Body of pancreas (tissue), 4 donors: ENCODE results near the gene UGT1A4.

Experiments
- POLR2A ChIP-seq, 3 donors: fragments of 450-650 bp; IDR thresholded peaks; one replicate each; pipeline ENCODE4 v1.6.1; 2016; ENCODE audit warnings: antibody characterized with exemption in 3 of 3, mild to moderate bottlenecking in 2 of 3
- TF ChIP-seq, protein P1 (sequence below), 7 experiments: fragments of 450-650 bp in 4 of 7; fragments of 200-600 bp in 3 of 7; sonication (generic) in 3 of 7; IDR thresholded peaks; one replicate each; pipeline ENCODE4 v1.5.1; 2016 to 2019; ENCODE audit warnings: antibody characterized with exemption in 7 of 7

DNA sequence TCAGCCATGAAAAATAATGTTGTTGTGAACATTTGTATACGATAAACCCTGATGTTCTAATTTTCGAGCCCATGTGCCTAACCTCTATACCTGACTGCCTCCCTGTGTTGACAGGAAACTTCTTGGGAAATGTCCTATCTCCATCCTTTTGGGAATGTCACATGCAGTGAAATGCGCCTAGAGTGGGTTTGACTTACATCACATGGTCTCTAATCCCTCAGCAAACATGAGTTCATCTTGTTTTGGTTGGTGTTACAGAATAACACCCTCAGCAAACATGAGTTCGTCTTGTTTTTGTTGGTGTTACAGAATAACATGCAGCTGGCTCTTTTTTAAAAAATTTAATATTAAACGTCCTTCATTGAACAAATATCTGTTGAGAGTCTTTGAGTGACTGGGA, 30.2 kb upstream of the UGT1A4 start:
- TF ChIP-seq, protein P1, sequence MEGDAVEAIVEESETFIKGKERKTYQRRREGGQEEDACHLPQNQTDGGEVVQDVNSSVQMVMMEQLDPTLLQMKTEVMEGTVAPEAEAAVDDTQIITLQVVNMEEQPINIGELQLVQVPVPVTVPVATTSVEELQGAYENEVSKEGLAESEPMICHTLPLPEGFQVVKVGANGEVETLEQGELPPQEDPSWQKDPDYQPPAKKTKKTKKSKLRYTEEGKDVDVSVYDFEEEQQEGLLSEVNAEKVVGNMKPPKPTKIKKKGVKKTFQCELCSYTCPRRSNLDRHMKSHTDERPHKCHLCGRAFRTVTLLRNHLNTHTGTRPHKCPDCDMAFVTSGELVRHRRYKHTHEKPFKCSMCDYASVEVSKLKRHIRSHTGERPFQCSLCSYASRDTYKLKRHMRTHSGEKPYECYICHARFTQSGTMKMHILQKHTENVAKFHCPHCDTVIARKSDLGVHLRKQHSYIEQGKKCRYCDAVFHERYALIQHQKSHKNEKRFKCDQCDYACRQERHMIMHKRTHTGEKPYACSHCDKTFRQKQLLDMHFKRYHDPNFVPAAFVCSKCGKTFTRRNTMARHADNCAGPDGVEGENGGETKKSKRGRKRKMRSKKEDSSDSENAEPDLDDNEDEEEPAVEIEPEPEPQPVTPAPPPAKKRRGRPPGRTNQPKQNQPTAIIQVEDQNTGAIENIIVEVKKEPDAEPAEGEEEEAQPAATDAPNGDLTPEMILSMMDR (IDR thresholded peaks at IDR 0.05): no peak
- TF ChIP-seq POLR2A (IDR thresholded peaks at IDR 0.05): no peak
